HUDEP-2 (cell line): ENCODE measurements around the gene BCLAF3.

ENCODE experiments used
- DNase-seq, 76 experiments: peaks; one replicate each; lab custom pipeline; 2025; ENCODE audit not compliant: unreplicated experiment in 76 of 76; lab: John Stamatoyannopoulos, UW

BCLAF3 gene

GRCh38 chrX:19972984-19973383, 17.9 kb downstream of the BCLAF3 start:
- no peak for DNase-seq

DNA sequence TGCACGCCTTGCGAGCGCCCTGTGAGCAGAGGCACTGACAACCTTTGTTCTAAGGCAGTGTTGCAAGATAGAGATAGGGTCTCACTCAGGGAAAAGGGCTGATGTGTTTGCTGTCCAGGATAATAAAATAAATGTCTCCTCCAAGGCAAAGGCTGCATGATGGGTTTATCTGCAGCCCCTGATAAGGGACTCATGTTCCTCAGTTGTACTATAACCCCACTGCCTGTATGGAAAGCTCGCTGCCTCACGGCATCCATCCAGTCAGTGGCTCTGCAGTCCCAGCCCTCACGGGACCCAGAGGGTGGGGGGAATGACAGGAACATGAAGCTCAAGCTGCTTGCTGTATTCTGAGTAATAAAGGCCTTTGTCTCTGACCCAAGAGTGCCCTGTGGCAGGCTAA, 22.6 kb downstream of the BCLAF3 start:
- no peak for DNase-seq

DNA sequence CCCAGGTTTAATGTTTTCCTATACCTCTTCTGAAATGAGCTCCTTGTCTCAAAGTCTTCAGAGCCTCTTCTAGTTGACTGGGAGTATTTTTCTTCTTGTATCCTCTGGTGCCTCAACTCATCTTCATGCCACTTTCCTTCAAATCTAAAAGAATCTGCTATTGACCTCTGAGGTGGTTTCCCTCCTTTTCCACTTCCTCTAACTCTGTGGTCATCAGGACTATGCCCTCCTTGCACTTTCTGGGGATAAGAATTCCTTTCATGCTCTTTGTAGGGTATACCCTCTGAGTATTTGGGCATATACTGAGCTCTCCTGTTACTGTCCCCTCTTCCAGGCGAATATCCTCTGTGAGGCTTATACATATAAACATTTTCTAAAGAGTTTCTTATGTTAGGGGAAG, 24.8 kb downstream of the BCLAF3 start:
- DNase-seq = no peak

GRCh38 chrX:19964017-19964710, 26.7 kb downstream of the BCLAF3 start:
- DNase-seq = no peak

DNA sequence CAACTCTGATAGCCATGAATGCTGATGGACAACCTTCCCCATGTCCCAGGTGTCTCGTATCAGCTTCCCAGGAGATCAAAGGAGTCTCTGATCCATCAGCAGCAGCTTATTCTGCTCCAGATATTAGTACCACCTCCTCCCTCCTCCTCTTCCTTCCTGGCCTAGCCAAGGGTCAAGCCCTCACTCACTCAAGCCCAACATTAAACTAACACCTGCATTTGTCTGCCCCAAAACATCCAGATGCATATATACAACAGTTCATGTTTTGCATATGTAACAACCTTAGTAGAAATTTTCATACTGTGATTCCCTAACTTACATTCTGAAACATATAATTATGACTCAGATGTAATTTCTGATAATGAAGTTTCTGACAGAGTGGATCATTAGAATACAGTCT, 29.9 kb downstream of the BCLAF3 start:
- no peak for DNase-seq

DNA sequence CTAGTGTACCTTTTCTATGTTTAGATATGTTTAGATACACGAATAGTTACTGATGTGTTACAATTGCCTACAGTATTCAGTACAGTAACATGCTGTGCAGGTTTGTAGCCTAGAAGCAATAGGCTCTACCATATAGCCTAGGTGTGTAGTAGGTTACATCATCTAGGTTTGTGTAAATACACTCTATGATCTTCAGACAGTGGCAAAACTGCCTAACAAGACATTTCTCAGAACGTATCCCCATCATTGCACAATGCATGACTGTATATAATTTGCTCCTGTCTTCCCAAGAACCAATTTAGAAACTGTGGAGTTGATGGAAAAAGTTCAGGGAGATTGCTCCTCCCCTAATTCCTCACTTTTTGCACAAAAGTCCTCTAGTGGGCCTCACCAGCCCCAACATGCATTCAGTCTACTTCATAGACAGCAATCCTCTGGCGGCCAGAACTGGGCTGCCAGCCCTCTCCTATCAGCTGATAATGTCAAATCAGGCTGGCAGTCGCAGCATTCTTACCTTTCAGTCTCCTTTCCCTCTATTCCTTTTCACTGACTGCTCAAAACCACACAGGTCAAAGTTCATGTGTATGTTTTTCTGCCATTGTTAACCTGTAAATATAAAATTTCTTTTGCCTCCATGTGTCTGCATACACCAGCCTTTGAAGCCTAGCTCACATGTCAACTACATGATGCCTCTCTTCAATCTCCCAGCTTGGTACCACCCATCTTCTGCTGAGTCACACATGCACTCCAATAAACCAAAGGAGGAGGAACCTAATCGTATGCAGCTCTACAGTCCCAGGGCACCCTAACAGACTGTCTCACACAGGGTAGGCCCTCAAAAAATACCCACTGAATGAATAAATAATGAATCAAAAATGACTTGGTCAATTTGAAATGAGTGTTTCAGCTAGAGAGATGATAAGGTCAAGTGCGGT, 32.0 kb downstream of the BCLAF3 start:
- no peak for DNase-seq

DNA sequence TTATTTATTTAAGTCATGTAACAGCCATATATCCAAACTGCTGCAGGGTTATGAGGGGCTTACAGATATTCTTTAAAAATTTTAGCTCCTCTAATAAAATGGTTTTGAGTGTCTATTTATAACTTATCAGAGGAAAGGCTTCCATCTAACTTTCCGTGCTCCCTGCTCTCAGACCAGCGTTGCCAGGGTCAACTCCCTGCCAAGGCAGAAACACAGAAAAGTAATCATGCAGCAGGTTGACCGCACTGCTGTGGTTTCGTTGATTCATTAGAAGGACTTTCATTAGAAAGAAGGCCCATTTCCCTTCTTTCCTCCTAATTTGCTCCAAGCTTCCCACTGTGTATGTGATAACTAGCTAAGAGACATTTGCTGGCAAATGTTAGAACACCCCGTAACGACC, 33.9 kb downstream of the BCLAF3 start:
- DNase-seq = no peak

DNA sequence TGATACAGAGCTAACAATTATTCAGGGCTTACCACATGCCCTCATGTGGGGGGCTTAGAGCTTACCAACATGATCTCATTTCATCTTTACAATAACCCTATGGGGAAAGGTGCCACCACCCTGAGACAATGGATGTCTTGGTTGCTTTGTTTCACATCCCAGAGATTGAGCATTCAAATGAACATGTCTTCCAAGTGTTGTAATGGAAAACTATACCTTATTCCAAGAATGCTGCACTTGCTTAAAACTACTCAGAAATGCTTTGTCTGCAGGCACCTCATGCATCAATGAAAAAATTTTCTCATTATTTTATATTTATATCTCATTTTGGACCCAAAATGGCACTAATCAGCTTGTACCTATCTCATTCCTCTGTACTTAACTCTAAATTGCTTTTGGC, 34.6 kb downstream of the BCLAF3 start:
- no peak for DNase-seq

DNA sequence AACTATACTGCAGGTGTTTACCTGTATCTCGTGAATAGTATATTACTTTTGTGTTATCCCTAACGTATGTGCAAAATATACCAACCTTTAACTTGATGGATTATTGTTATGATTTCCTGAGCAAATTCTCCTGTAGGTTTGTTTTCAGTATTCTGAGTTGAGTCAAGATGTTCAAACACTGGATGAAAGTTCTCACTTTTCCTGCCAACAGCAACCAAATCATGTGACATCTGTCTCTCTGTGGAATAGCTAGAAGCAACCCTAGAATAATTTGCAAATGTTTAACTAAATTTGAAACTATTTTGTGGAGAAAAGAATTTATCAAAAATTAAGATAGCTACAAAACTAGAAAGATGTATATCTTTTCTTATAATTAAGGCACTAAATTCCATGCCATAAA, 35.6 kb downstream of the BCLAF3 start:
- no peak for DNase-seq

- DNase-seq = no peak
Measured at GRCh38 chrX:19954335-19955096, 36.3 kb downstream of the BCLAF3 start.

GRCh38 chrX:19953145-19953544, 37.7 kb downstream of the BCLAF3 start:
- DNase-seq = no peak

DNA sequence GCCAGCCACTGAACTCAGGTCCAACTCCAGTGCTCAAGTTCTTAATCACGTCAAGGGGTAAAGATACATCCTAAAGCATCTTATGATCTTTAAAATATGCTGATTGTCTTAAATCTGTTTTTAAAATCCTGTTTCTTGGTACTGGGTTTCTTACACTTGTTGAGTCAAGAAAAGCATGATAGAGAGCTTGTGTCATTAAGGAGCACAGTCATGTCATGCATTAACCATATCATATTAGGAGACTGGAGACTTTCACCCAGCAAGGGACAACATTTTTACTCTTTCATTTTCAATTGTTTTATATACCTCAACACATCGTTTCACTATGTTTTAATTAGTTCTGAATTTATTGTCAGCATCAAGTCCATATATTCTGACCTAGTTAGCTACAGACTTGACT, 41.5 kb downstream of the BCLAF3 start:
- no peak for DNase-seq

DNA sequence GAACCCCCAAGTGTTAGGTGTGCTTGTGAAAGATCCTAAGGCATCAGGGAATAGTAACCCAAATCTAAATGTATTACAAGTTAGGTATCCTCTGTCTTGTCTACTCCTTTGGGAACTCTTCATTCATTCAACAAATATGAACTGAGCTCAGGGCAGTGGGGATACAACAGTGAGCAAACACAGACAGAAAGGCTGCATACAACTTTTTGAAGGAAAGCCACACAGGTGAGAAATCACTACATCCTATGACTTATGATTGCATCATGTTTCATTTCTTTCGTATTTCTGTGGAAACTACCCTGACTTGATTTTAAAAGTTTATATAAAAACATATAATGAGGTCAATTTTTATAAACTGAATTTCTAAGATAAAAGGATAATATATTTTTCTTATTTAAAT, 43.2 kb downstream of the BCLAF3 start:
- DNase-seq = no peak
